HepG2 (cell line): ENCODE data around the gene IL4I1. TPM values are rescaled to one million over a fixed set of nuclear protein-coding genes. Genes with fewer than 3 reads are reported as not detected.

Experiments
- ATF7-NPFF ChIP-seq: sonication (generic); formaldehyde crosslinking; IDR thresholded peaks from 2 replicates; pipeline ENCODE4 v1.8.1; 2023; ENCODE audit warnings: mild to moderate bottlenecking, low read depth, missing genetic modification reagents, moderate library complexity
- CAMTA2 ChIP-seq: sonication (generic); formaldehyde crosslinking; IDR thresholded peaks from 2 replicates; pipeline ENCODE4 v1.4.0; 2020; ENCODE audit warnings: mild to moderate bottlenecking, missing genetic modification reagents, borderline replicate concordance
- NFATC3 ChIP-seq: sonication (generic); formaldehyde crosslinking; IDR thresholded peaks from 2 replicates; pipeline ENCODE4 v1.5.1; 2020; ENCODE audit warnings: mild to moderate bottlenecking, missing genetic modification reagents
- NR1H2 ChIP-seq: sonication (generic); formaldehyde crosslinking; IDR thresholded peaks from 2 replicates; pipeline ENCODE4 v1.8.1; 2022; ENCODE audit warnings: low read depth, missing genetic modification reagents, borderline replicate concordance
- PHF20 ChIP-seq: sonication (generic); formaldehyde crosslinking; IDR thresholded peaks from 2 replicates; pipeline ENCODE4 v1.5.0; 2020; ENCODE audit warnings: mild to moderate bottlenecking, missing genetic modification reagents
- POLR2AphosphoS2 ChIP-seq: IDR thresholded peaks from 2 replicates; pipeline ENCODE4 v1.6.1; 2011; ENCODE audit warnings: low read depth, low read length, improper control_type of control experiment
- SNAI1 ChIP-seq: sonication (generic); formaldehyde crosslinking; IDR thresholded peaks from 2 replicates; pipeline ENCODE4 v1.5.0; 2020; ENCODE audit warnings: mild to moderate bottlenecking, missing genetic modification reagents, borderline replicate concordance
- SNAPC2 ChIP-seq: sonication (generic); formaldehyde crosslinking; IDR thresholded peaks from 2 replicates; pipeline ENCODE4 v1.8.1; 2022; ENCODE audit warnings: mild to moderate bottlenecking, missing genetic modification reagents
- SP5 ChIP-seq: IDR thresholded peaks from 2 replicates; pipeline ENCODE4 v1.6.1; 2016; ENCODE audit warnings: low read depth, borderline replicate concordance
- ZFY ChIP-seq: sonication (generic); formaldehyde crosslinking; IDR thresholded peaks from 2 replicates; pipeline ENCODE4 v1.4.0; 2020; ENCODE audit warnings: missing genetic modification reagents
- ZNF460 ChIP-seq: sonication (generic); formaldehyde crosslinking; IDR thresholded peaks from 2 replicates; pipeline ENCODE4 v1.5.1; 2020; ENCODE audit warnings: missing genetic modification reagents, mild to moderate bottlenecking, borderline replicate concordance
- ZNF589 ChIP-seq: sonication (generic); formaldehyde crosslinking; conservative IDR thresholded peaks from 2 replicates; pipeline ENCODE4 v1.8.0; 2022; ENCODE audit warnings: mild to moderate bottlenecking, moderate library complexity, missing genetic modification reagents
- ZNF891 ChIP-seq: sonication (generic); formaldehyde crosslinking; IDR thresholded peaks from 2 replicates; pipeline ENCODE4 v1.5.0; 2020; ENCODE audit warnings: mild to moderate bottlenecking, missing genetic modification reagents
- polyA plus RNA-seq, 8 experiments: library from polyadenylated mRNA; depleted of rRNA in 3 of 8; stranded (reverse) in 7 of 8; unstranded in 1 of 8; fragments of >200 nt; fragmentation: Illumina TruSeq in 4 of 8; extraction: Trizol in 4 of 8; gene quantifications; 2 replicates each; pipeline versions ENCODE4 v1.2.1 to v1.2.3, GENCODE V29; 2011 to 2016; ENCODE audit warnings: low read depth in 4 of 8, missing spikeins in 1 of 8, mixed read lengths in 1 of 8; ENCODE audit not compliant: insufficient read depth in 1 of 8
- total RNA-seq, 5 experiments: library from RNA; depleted of rRNA; stranded (reverse); fragments of >200 nt; fragmentation: Illumina TruSeq; extraction: Trizol; gene quantifications; 2 replicates each; pipeline ENCODE4 v1.2.3, GENCODE V29; 2016; ENCODE audit warnings: low read depth in 1 of 5
- TF ChIP-seq, protein P1 (sequence below): sonication (generic); formaldehyde crosslinking; IDR thresholded peaks from 2 replicates; pipeline ENCODE4 v1.9.0; 2021; ENCODE audit warnings: missing genetic modification reagents, borderline replicate concordance
- TF ChIP-seq, protein P2 (sequence below): sonication (generic); formaldehyde crosslinking; IDR thresholded peaks from 2 replicates; pipeline ENCODE4 v1.4.0; 2020; ENCODE audit warnings: mild to moderate bottlenecking, missing genetic modification reagents
- TF ChIP-seq, protein P3 (sequence below): sonication (generic); formaldehyde crosslinking; IDR thresholded peaks from 2 replicates; pipeline ENCODE4 v1.4.0; 2020; ENCODE audit warnings: missing genetic modification reagents, low read depth, mild to moderate bottlenecking, borderline replicate concordance
- TF ChIP-seq, protein P4 (sequence below): sonication (generic); formaldehyde crosslinking; IDR thresholded peaks from 2 replicates; pipeline ENCODE4 v1.5.1; 2020; ENCODE audit warnings: mild to moderate bottlenecking, missing genetic modification reagents, moderate library complexity

The IL4I1 gene
- total and polyA plus RNA-seq, 2 of the 13 experiments (the other 11 are each of a cell fraction or from before 2014, with no cell fraction given): not detected

DNA sequence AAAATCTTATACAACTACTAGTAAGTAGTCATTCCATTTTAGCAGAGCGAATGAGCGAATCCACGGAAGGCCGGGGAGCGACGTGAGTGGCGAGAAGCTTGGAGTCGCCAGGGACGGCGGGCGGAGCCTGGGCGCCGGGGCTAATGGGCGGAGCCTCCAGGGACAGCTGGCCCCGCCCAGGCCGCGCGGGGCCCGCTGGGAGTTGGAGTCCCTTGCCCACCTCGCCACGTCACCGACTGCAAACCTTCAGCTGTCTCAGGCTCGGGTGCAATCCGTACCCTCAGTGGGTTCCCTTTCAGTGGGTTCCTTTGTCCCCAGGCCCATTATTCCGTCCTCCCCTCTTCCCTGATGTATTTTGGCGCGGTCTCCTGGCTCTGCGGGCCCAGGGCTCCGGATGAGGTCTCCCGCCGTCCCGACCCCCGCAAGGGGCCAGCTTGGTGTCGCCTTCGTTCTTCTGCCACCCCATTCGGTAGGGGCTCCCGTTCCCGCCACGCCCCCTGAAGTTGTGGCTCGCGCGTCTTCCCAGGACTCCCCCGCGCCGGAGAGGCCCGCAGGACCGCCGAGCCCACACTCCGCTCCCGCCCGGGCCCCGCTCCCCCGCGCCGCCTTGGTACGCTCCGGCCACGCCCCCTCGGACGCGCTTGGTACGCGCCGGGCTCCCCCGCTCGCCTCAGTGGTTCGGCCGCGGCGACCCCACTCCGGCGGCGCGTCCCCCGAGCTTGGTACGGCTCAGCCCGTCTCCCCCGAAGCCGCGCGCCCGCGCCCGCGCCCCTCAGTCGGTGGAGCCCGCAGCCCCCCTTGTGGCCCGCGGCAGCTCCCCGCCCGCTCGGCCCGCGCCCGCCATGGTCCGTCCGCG, 46.0 kb downstream of the IL4I1 start, which contains the start of gene PTOV1 (continued):
- TF ChIP-seq, protein P1, sequence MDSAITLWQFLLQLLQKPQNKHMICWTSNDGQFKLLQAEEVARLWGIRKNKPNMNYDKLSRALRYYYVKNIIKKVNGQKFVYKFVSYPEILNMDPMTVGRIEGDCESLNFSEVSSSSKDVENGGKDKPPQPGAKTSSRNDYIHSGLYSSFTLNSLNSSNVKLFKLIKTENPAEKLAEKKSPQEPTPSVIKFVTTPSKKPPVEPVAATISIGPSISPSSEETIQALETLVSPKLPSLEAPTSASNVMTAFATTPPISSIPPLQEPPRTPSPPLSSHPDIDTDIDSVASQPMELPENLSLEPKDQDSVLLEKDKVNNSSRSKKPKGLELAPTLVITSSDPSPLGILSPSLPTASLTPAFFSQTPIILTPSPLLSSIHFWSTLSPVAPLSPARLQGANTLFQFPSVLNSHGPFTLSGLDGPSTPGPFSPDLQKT (CRISPR knock-in tag): no peak
- TF ChIP-seq ZNF589 (CRISPR knock-in tag) (0 out of 2 replicates have a peak, but pooled peaks have one; percentile 52), ATF7-NPFF (CRISPR knock-in tag) (0 out of 2 replicates have a peak, but pooled peaks have one; percentile 55), SP5 (CRISPR knock-in tag) (peak; percentile 85; the same call in 1 of the 2 replicates), ZNF460 (no peak), ZNF891 (CRISPR knock-in tag) (no peak), PHF20 (peak; percentile 56), SNAPC2 (no peak), POLR2AphosphoS2 (no peak), ZFY (CRISPR knock-in tag) (peak; percentile 98), NFATC3 (CRISPR knock-in tag) (no peak), CAMTA2 (0 out of 2 replicates have a peak, but pooled peaks have one; percentile 53), SNAI1 (CRISPR knock-in tag) (no peak), NR1H2 (CRISPR knock-in tag) (no peak)
- TF ChIP-seq, protein P2, sequence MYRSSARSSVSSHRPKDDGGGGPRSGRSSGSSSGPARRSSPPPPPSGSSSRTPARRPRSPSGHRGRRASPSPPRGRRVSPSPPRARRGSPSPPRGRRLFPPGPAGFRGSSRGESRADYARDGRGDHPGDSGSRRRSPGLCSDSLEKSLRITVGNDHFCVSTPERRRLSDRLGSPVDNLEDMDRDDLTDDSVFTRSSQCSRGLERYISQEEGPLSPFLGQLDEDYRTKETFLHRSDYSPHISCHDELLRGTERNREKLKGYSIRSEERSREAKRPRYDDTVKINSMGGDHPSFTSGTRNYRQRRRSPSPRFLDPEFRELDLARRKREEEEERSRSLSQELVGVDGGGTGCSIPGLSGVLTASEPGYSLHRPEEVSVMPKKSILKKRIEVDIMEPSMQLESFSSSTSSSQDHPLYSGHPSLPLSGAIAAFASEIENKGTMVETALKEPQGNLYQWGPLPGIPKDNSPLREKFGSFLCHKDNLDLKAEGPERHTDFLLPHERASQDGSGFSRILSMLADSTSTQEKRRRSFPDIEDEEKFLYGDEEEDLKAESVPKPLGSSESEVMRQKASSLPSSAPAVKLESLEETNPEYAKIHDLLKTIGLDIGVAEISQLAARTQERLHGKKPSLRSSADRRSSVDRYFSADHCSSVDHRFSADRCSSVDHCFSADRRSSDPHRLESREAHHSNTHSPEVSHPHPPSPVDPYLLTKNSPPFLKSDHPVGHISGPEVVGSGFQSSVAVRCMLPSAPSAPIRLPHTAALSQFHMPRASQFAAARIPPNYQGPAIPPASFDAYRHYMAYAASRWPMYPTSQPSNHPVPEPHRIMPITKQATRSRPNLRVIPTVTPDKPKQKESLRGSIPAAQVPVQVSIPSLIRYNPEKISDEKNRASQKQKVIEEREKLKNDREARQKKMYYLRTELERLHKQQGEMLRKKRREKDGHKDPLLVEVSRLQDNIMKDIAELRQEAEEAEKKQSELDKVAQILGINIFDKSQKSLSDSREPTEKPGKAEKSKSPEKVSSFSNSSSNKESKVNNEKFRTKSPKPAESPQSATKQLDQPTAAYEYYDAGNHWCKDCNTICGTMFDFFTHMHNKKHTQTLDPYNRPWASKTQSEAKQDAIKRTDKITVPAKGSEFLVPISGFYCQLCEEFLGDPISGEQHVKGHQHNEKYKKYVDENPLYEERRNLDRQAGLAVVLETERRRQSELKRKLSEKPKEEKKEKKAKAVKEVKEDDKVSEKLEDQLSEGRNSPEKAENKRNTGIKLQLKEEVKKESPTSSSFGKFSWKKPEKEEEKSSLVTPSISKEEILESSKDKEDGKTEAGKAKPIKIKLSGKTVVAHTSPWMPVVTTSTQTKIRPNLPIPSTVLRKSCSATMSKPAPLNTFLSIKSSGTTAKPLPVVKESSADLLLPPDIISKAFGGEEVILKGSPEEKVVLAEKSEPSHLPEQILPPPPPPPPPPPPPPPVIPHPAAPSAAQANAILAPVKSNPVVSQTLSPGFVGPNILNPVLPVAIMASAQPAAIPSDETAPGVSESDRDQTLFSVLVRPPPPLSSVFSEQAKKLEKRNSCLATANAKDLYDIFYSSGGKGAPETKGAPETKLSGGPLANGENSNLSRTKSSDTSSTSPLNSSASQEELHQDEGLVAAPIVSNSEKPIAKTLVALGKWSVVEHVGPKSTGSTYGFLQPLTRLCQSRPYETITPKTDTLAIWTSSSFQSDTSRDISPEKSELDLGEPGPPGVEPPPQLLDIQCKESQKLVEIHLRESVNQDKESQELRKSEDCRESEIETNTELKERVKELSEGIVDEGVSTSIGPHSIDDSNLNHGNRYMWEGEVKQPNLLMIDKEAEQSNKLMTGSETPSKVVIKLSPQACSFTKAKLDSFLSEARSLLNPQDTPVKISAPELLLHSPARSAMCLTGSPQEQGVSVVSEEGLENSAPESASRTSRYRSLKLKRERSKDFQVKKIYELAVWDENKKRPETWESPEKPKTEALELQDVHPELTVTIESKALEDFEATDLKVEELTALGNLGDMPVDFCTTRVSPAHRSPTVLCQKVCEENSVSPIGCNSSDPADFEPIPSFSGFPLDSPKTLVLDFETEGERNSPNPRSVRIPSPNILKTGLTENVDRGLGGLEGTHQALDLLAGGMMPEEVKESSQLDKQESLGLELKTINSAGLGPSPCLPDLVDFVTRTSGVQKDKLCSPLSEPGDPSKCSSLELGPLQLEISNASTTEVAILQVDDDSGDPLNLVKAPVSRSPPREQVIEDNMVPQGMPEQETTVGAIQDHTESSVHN (CRISPR knock-in tag): no peak
- TF ChIP-seq, protein P3, sequence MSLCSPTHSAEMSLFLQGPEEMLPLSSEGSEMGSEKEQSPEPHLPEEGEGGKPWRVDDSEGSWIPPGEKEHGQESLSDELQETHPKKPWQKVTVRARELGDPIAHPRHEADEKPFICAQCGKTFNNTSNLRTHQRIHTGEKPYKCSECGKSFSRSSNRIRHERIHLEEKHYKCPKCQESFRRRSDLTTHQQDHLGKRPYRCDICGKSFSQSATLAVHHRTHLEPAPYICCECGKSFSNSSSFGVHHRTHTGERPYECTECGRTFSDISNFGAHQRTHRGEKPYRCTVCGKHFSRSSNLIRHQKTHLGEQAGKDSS (CRISPR knock-in tag): no peak
- TF ChIP-seq, protein P4, sequence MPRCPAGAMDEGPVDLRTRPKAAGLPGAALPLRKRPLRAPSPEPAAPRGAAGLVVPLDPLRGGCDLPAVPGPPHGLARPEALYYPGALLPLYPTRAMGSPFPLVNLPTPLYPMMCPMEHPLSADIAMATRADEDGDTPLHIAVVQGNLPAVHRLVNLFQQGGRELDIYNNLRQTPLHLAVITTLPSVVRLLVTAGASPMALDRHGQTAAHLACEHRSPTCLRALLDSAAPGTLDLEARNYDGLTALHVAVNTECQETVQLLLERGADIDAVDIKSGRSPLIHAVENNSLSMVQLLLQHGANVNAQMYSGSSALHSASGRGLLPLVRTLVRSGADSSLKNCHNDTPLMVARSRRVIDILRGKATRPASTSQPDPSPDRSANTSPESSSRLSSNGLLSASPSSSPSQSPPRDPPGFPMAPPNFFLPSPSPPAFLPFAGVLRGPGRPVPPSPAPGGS (CRISPR knock-in tag): peak; percentile 75; the same call in 1 of the 2 replicates
